COLO668 (cell line): ENCODE measurements around the gene OR51I1.

Experiments
- DNase-seq: peaks from one replicate; lab custom pipeline; 2025; ENCODE audit not compliant: unreplicated experiment; lab: John Stamatoyannopoulos, UW

The OR51I1 gene, protein sequence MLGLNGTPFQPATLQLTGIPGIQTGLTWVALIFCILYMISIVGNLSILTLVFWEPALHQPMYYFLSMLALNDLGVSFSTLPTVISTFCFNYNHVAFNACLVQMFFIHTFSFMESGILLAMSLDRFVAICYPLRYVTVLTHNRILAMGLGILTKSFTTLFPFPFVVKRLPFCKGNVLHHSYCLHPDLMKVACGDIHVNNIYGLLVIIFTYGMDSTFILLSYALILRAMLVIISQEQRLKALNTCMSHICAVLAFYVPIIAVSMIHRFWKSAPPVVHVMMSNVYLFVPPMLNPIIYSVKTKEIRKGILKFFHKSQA

GRCh38 chr11:5441414-5441813 is at the start of gene OR51I1:
OR51I1 (minus strand) TSS chr11:5441514; CDS start chr11:5441514, 0 bp downstream.
- no peak for DNase-seq

DNA sequence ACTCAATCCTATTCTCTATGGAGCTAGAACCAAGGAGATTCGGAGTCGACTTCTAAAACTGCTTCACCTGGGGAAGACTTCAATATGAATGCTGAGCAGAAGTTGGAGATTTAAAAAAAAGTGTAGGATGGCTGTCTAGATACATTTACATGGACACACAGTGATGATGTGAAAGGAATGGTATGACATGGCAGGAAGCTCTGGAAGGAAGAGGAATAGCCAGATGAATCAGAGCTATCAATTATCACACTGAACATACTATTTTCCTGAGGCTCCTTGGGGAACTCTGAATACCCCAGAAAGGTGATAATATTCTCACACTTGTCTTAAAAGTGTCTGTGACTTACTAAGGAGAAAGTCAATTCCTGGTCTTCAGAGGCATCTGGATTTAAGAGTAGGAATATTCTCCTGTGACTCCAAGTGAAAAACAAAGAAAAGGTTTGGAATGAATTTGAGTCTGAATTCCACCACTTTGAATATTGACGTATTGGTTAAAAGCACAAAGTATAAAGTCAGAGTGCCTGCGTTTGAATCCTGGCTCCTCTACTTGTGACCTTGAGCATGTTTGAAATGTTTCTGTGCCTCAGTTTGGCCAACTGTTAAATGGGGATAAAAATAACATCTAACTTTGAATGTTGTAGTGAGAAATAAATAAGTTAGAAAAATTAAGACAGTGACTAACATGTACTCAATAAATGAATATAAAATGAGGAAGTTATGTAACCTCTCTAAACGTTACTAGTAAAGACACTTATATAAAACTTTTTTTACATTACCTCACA is 48.5 kb upstream of the OR51I1 start:
- no peak for DNase-seq

DNA sequence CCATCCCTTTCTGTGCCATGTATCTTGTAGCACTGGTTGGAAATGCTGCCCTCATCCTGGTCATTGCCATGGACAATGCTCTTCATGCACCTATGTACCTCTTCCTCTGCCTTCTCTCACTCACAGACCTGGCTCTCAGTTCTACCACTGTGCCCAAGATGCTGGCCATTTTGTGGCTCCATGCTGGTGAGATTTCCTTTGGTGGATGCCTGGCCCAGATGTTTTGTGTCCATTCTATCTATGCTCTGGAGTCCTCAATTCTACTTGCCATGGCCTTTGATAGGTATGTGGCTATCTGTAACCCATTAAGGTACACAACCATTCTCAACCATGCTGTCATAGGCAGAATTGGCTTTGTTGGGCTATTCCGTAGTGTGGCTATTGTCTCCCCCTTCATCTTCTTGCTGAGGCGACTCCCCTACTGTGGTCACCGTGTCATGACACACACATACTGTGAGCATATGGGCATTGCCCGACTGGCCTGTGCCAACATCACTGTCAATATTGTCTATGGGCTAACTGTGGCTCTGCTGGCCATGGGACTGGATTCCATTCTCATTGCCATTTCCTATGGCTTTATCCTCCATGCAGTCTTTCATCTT is 47.6 kb upstream of the OR51I1 start:
- DNase-seq = no peak

GRCh38 chr11:5488385-5488784 is 47.1 kb upstream of the OR51I1 start, which contains the start of gene OR52D1:
OR52D1 (plus strand) TSS chr11:5488685; CDS start chr11:5488707, 22 bp downstream.
- DNase-seq = no peak

GRCh38 chr11:5486421-5486820 is 45.1 kb upstream of the OR51I1 start:
- no peak for DNase-seq

- no peak for DNase-seq
Observed at GRCh38 chr11:5486003-5486402, 44.7 kb upstream of the OR51I1 start.

DNA sequence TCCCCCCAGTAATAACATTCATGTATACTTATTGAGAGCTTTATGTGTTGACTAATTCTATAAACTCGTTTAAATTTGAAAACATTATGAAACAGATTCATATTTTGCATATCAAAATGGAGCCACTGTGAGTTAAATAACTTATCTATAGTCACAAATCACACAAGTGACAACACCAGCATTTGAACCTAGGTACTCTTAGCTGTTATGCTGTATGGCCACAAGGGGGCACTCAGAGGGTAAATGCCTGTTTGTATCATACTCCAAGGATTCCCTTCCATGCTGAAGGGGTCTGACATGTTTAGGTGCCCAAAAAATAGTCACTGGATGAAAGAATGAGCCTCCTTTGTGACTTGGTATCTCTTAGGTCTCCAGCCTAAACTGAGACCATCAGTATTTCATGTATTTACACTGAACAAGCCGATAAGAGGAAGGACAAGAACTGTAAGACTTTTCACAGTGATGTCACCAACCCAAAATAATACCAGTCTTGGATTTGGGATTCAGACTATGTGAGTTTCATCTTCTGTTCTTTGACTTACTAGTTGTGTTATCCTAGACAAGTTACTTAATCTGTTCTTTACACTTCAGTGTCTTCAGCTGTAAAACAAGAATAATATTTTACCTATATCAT is 35.0 kb upstream of the OR51I1 start:
- DNase-seq = peak; percentile 5

DNA sequence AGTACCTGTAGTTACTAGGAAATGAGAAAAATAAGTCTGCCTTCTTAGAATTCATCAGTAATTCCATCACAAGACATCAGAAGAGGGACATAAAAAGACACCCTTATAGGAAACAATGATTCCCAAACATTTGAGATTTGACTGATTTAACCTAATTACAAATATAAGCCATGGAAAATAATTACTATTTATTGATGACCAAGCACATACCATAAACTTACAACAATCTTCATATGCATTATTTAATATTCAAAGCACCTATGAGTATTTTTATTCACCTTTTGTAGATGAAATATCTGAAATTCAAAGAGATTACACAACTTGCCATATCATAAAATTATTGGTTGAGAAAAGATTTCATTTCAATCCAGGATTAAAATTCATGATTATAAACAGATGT is 32.6 kb upstream of the OR51I1 start:
- DNase-seq = no peak

DNA sequence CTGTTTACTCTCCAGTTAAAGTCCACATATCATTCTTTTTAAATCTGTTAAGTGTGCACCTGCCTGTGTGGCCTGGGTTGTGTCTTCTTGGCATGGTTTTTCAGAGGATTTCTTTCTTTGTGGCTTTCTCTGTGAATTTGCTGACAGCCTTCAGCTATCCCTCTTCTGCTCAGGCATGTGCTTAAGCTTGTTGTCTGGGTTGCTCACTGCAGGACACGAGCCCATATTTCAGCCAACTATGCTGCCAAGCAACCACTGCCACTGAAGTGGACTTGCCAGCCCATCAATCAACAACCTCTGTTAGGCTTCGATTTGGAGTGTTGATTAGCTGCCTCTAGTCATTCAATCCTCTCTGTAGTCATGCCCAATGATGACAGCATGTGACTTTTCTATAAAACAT is 26.2 kb upstream of the OR51I1 start:
- no peak for DNase-seq

DNA sequence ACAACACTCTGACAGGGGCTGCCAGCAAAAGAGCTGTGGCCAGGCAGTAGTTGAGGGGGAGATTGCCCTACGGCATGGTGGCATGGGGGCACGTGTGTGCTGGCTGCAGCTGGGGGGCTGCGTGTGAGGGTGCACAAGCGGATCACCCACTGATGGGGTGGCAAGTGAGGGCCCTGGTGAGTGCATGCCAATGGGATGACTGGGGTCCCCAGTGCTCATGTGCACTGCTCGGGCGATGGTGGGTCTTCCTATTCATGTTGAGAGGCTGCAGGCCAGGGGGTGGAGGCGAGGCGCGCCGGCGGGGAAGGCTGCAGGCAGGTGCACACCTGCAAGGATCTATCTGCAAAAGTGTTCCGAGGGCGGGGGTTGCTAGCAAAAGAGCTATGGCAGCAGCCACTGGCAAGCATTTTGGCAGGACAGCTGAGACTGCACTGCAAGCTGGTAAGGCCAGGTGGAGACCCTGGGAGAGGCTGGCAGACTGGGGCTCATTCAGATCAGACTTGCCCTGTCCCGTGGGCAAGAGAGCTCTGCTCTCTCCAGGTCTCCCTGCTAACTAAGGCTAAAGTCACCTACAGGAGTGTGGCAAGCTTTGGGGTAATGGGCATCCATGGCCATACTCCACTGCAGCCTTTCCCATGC is 19.8 kb upstream of the OR51I1 start:
- no peak for DNase-seq

DNA sequence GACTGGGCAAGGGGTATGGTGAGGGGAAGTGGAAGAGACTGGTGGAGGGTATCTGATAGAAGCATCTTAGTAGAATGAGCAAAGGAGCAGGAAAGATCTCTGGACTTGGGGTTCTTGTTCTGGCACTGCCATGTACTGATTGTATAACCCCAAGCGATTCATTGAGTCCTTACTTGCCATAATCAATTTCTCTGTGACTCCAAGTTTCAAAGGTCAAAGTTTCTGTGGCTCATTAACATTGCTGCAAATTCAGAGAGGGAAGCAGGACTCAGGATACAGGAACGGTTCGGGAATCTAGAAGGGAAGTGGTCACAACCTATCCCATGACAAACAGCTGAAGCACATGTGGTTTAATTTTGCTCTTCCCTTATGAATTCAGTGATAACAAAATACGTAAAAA is 8.1 kb upstream of the OR51I1 start:
- DNase-seq = no peak

DNA sequence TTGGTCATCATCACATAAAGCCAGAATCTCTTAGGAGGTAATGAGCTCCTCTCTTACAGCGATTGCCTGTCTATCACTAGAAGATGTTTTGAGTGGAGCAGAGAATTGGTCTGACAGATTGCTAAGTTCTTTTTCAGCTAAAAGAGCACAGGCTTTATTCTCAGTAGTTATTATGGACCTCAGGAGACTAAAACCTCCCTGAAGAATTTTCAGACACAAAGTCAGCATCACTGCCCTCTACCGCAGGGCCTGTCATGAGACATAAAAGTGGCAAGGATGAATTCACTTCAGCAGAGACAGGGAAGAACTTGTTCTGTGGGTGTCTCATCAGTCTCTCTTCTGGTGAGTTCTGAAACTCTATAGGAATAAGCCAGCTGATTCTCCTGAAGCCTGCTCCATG is 7.7 kb upstream of the OR51I1 start, which contains the start of gene OR51I2:
OR51I2 (plus strand) TSS at position 301 of the 400 bp plus-strand sequence. CDS start 4,166 bp downstream, outside the sequence.
- DNase-seq = no peak

DNA sequence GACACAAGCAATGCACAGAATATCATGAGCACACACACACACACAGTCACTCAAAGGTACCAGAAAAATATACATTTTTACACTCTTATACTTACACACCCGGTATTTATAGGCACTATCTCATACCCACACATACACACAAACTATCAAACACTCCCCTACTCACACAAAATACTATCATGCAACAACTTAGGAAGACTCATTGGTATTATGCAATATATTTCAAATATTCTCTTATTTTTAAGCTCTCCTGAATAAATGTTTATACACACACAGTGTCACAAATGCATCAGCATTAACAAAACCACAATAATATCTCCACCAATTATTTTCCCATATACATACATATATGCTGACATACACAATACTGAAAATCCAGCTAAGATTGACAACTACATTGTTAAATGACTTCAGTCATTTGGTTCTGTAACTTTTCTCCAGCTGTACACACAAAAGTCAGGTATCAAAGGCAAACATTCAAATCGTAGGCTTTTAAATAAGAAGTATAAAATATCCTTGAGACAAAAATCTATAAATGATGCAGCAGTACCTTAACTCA is 2.6 kb upstream of the OR51I1 start:
- DNase-seq = no peak

GRCh38 chr11:5423131-5423530 is 18.2 kb downstream of the OR51I1 start:
- no peak for DNase-seq

DNA sequence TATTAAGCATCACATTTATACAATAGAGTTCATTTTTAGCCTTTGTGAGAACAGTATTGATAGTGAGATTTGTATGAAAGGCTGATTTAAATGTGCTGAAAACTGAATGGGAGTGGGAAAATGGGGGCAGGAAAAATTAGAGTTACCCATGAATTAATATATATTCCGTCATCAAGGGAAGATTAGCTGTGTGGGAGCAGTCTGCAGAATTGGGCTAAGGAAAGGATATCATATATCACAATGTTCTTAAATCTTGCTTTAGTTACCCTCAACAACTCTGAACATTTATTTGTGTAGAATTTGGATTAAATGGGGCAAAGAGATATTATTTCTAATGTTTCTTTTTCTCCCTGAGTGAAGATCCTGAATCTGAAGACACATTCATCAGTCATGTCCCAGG is 19.5 kb downstream of the OR51I1 start, which contains the start of gene OR51Q1:
OR51Q1 (plus strand) TSS at position 301 of the 400 bp plus-strand sequence; CDS start at position 391, 90 bp downstream.
- no peak for DNase-seq

GRCh38 chr11:5420993-5421392 is 20.3 kb downstream of the OR51I1 start:
- no peak for DNase-seq

GRCh38 chr11:5405173-5405572 is 36.1 kb downstream of the OR51I1 start:
- no peak for DNase-seq

DNA sequence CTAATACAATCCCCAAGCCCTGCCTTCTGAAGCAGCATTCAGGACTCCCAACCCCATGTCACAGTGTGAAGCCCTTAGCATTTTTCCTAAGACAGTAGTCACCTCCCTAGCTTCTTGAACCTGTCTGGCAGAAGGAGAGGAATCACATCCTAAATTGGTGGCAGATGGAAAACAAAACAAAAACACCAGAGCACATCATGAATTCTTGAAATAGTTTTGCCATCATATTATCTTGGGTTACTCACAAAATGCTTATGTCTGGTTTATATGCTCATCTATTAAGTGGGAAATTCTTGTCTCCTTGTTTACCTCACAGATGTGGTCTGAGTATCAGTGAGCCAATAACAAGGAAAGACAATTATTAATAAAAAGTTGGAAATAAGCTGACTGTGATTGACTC is 42.4 kb downstream of the OR51I1 start:
- no peak for DNase-seq

DNA sequence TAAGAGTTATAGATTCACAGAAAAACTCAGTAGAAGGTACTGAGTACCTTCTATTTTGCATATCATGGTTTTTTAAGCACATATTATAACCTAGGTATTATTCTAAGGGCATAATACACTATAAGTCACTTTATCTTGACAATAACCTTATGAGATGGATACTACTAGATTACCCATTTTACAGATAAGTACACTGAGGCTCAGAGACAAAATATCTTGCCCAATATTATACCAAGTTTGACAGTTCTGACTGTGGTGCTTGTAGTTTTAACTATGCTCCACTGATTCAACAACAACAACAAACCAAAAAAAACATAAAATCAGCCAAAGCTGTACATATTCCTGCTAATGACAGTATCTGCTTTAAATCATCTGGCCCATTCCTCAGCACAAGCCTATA is 47.2 kb downstream of the OR51I1 start:
- DNase-seq = no peak
